ENCODE results near the gene TMF1.

Gene TMF1

DNA sequence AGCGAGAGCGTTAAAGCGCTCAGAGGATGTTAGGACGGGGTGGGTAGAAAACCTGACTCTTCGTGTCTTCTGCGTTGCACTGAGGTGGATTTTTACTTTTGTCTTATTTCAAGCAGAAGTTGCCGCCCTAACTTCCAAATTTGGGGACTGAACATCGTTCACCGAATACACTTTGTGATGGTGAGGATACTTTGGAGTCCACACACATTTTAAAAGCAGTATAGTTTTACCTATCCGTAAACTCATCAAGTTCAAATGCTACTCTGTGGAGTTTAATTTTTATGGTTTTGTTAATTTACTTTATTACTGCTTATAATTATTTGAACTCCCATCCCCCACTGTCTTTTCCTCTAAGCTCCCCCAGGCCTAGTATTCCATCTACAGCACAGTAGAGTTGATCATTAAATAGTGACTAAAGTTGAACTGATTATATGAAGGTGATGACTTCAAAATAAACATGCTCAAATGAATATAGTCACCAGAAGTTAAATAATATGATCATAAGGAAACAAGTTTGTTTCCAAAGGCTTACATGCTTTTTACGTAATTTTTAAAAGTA lies 38.0 kb downstream of the TMF1 start:
- DNase-seq (ENCODE audit: low read depth) = no peak

DNA sequence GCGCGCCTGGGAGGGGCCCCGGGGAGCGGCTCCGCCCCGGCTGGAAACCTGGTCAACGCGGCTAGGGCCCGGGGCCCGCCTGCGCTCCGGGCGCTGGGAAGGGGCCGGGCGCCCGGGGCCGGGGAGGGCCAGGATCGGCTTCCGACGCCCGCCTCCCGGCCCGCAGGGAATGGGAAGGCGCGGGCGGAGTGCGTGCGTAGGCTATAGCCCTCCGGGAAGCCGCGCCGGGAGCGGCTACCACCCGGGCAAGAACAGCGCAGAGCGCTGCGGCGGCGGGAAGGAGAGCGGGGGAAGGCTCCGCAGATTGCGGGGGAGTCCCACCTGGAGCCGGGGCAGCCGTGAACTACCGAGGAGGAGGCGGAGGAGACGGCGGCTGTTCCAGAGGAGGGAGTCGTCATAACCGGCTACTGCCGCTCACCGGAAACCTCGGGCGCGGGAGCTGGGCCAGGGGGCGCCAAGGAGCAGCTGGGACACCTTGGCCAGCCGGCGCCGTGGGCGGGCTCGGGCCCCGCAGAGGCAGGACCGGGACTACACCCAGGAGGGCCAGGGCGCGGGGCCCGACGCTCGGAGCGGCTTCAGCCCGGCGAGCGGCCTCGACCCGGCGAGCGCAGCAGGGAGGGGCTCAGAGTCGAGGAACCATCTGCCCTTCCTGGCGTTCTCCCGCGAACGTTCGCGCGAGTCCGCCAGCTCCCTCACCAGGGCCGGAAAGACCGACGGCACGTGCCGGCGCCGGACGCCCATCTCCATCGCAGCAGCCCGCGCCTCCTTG lies 38.7 kb downstream of the TMF1 start, which contains the start of gene EOGT:
Gene EOGT, minus strand, starts transcription at position 432 of the 769 bp plus-strand sequence. CDS start 3,838 bp downstream, outside the sequence.
- DNase-seq (ENCODE audit: low read depth) = peak; percentile 87

DNA sequence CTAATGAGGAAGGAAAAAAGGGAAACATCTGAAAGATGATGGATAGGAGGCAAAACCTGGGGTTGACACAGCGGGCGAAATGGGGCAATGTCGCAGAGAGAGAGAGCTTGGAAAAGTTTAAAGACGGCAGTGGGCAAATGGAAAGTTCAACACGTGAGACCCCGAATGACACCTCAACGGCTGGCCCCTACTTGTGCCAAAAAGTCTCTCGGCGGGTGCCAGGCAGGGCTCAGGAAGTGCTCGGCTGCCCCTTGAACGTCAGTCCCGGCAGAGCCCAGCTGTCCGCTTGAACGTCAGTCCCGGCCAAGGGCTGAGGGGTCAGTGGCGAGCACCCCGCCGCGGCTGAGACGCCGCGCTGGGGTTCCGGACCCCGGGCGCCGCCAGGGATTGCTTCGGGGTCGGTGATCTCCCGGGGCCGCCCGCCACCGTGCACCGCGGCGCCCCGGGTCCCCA lies 39.3 kb downstream of the TMF1 start:
- peak; percentile 65 for DNase-seq (ENCODE audit: low read depth)

DNA sequence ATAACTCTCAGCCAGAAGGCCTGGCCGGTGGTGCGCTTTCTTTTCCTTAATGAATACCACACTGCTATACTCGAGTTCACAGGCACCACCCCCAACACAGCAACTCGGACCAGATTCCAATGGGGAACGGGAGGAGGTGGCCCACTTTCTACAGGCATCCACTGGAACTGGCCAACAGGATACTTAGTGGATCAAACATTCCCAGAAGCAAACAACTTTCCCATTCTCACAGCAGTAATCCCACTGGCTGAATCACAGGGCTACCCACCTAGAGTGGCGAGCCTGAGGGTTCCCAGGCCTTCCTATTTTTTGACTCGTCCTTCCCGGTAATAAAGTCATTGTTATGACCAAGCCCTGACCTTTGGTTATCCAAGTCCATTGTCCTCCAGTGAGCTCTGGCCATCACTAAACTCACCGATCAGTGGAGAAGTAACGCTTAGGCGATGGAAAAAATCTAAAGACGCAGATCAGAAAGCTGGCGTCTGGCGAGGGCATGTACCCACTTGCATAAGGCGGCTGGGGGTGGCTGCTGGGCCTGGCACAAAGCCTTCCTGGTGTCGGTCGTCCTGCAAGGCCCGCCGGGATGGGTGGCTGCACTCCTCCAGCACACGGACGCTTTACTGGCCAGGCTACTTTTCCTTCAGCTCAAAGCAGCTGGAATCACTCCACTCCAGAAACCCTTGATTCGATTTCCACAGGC lies 39.9 kb downstream of the TMF1 start:
- DNase-seq (ENCODE audit: low read depth) = peak; percentile 92

DNA sequence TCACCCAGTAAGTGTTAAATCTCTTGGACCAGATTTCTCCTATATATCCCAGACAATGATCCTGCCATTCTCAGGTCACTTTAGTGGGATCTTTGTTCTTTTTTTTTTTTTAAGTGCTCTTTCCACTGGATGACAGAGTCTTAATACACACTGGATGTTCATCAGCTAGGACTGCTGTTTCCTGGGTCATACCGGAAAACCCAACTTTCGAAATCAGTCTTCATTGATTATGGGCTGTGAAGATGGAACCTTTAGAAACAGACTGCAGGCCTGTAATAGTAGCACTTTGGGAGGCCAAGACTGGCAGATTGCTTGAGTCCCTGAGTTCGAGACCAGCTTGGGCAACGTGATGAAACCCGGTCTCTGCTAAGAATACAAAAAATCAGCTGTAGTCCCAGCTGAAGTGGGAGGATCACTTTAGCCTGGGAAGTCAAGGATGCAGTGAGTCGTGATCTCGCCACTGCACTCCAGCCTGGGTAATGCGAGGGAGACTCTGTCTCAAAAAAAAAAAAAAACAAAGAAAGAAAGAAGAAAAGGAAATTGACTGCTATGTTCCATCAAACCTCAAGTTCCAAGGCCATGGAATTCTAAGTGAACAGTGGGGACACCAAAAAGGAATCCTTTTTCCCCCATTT lies 40.9 kb downstream of the TMF1 start:
- peak; percentile 71 for DNase-seq (ENCODE audit: low read depth)

DNA sequence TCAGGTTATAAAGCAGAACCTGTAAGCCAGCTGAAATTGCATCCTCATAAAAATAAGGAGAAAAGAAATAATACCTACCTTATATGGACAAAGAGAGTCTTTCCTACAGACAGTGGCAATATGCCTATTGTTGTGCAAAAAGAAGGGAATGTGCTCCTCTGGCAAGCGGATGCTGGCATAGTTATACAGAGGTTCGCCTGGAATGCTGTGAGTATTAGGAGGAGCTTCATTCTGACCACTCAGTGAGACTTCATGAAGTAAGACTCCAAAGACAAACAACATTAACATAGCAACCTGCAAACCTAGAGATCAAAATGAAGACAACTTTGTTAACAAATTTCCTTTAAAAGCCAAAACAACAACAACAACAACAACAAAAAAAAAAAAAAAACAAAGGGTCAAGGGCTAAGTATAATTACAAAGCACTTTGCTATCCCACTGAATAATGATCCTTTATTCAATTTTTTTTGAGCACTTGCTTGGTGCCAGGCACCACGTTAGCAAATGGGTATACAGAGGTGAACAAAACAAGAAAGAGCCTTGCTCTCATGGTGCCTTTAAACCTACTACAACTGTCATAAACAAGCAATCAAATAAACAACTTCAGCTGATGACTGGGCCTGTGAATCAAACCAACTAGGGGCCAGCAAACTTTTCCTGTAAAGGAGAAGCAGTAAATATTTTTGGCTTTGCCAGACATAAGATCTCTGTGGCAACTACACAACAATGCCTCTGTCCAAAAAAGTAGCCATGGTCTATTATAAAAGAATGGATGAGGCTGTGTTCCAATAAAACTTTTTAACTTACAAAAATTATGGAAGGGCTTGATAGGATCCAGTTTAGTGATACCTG lies 42.3 kb downstream of the TMF1 start:
- peak; percentile 96 for DNase-seq (ENCODE audit: low read depth)

DNA sequence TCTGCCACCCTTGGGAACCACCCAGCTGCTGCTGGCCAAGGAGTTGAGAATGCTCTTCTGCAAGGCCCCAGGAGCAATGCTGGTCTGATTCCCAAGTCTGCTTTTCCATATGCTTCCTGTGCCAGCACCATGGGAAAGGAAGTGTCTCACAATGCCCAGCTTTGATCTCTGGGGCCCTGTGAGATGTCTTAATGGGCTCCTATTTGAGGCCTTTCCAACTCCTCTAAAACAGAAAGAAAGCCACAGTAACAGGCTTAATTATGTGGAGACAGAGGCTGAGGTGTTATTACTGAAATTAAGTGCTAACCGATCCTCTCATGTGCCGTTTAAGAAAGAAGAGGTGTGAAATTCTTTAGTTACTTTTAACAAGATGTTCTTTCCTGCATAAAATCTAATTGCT lies 43.2 kb downstream of the TMF1 start:
- DNase-seq (ENCODE audit: low read depth) = peak; percentile 53

DNA sequence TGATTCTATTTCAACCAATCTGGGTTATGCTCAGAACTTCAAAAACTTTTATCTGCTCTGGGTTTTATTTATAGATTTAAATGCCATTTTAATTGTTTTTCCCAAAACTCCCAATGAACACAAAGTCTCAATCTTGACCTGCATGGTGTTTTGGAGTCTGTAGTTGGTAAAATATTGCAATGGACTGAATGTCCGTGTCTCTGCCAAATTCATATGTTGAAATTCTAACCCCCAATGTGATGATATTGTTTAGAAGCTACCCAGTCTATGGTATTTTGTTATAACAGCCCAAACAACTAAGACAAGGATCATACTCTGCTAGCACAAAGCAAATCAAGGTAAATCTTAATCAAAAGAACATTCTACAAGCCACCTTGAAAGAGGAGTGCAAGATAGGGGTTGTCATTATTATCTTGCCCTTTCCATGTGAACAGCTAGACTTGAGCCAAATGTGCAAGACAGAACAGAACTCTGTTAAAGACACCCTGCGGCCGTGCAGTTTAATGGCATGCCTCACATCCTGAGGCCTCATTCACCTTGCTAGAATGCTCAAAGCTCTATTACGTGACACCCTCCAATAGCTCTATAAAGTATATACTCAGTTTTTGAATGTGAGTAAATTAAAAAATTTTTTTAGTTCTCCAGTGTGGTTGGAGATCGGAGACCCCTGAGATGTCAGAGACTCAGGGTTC lies 46.2 kb downstream of the TMF1 start:
- no peak for DNase-seq (ENCODE audit: low read depth)

DNA sequence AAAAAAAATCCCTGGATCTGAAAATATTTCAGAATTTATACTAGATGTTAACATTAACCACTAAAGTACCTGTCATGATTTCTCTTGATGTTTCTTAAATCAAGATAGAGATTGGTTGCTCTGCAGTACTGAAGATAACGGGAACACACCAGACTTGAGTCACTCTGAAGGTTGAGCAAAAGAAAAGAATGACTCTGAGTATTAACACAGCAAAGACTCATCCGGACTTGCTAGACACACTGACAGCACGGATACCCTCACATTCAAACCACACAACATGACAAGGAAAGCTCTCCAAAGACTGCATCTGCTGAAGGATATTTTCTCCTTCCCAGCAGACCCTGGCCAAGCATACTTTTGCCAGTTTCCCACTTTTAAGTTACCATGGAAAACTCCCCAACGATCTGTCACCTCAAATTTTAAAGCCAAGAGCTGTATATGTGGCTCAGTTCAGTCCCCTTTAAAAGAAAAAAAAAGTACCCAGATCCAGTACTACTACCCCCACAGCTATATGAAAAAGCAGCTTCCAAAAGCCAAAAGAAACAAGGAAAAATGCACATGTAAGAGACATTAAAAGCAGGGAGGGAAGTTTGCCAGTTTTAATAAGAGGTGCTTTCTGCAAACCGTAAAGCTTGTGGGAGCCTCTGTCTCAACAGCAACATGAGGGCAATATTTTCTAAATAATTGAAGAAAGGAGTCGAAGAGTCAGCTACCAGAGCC lies 46.9 kb downstream of the TMF1 start:
- peak; percentile 46 for DNase-seq (ENCODE audit: low read depth)

DNA sequence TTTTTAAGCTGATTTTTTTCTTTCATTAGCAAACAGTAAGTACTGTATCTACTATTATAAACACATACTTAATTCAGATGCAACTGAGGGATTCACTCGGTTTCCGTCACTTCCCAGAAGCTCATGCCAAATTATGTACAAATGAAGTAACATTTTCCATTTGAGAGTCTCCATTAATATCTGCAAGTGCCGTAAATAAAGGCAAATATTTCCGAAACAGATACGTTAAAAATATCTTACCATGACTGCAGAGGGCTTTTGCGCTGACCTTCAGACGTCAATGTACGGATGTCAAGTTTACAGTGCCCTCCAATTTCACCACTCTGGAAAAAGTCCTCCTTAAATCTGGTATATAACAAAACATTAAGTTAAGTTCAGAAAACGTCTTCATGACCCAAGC lies 48.0 kb downstream of the TMF1 start:
- DNase-seq (ENCODE audit: low read depth) = no peak

DNA sequence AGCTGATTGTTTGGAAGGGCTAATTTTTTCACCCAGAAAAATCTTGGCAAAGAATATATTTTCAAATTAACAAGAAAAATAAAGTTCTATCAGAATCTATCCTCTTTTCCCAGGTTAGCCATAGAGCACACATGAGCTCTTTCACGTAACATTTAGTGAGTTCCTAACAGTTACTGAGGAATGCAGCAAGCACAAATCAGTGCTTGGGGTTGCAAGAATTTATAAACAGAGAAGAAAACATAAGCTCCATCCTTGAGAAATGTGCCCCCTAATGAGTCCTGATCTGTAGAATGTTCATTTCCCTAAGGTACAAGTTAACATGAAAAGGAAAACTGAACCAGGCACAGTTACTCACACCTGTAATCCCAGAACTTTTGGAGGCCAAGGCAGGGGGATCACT lies 52.5 kb downstream of the TMF1 start:
- peak; percentile 54 for DNase-seq (ENCODE audit: low read depth)

DNA sequence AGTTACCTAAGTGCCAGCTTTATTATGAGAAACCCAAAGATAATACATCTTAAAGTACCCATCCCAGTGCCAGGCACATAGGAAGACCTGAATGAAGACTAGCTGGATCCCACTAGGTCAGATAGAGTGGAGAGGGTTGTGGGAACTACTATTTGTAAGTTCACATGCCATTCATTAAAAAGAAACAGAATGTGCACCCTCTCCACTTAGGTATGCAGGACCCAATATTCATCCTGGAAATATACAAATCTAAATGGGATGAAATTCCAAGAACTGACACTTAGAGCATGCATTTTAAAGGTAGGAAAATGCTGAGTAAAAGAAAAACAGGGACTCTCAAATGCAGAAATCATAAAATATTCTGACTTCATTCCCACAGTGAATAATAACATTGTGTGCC lies 53.0 kb downstream of the TMF1 start:
- DNase-seq (ENCODE audit: low read depth) = peak; percentile 45

DNA sequence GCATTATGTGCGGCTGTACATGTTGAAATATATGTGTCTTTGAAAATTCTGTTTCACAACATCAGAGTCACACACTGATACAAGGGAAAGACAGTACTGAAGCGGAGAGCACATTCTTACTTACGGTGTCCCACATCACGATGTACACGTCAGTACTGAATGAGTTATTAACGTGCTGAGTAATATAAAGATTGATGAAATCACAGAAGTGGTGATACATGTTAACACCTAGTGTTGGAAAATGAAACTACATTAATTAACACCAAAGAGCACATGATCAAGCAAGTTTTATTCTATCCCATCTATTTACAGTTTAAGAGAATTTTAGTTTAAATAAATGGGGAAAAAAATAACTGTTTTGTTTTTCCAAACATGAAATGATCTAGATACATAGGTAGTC lies 54.2 kb downstream of the TMF1 start:
- DNase-seq (ENCODE audit: low read depth) = no peak

DNA sequence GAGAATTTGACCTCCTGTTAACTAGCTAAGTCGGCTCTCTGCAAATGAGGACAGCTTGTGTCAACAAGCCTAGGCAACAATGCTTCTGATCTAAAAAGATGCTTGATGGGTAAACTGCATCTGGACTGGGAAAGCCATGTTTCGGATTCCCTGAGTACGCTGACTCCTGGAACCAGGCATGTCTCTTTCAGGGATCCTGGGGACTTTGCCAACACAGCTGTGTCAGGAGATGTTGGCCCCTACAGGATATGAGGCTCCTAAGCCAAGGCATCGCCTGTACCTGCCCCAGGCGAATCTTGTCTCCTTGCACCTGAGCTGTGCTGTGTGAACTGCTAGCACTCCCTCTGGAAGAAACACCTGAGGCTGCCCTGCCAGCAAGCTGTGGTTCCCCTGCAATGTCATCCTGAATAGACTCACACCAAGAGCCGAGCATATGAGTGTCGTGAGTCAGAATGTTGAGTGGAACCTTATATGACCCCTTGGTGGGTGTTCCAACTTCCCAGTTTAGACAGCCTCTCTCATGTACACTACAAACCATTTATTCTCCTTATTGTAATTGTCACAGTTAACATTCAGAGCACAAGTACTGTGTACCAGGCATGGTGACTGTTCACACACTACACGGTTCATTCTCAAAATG lies 55.7 kb downstream of the TMF1 start:
- peak; percentile 20 for DNase-seq (ENCODE audit: low read depth)

DNA sequence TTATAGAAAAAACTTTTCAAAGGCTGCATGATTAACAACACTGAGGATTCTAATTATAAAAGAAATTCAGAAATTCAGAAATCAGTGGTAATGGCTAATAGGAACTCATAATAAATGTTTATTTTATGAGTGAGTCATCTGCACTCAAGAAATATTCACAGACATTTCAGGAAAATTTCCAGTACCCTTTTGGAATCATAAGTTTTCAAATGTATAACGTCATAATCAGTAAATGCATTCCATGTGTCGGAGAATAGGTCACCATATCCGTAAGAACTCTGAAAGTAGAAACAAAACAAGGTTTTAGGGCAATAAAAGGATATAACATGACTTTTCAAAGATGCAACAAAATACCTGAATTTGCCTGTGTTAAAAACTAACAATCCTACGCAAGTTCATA lies 63.4 kb downstream of the TMF1 start:
- DNase-seq (ENCODE audit: low read depth) = peak; percentile 82

DNA sequence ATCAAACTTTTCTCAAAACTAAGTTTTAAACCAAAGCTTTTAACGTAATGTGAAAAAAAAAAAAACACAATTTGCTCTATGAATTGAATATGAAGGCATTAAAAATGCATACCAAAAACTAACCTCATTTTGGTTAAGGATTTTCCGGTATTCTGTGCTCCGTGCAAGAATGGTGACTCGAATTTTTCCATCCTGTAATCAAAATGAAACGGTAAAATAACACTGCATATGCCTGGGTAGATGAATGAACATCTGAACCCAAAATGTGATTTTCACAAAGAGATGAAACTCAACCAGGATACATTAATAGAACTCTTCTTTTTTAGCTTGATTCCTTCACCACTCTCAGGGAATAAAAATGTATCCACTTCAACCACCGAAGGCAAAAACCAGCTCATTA lies 64.8 kb downstream of the TMF1 start:
- no peak for DNase-seq (ENCODE audit: low read depth)

DNA sequence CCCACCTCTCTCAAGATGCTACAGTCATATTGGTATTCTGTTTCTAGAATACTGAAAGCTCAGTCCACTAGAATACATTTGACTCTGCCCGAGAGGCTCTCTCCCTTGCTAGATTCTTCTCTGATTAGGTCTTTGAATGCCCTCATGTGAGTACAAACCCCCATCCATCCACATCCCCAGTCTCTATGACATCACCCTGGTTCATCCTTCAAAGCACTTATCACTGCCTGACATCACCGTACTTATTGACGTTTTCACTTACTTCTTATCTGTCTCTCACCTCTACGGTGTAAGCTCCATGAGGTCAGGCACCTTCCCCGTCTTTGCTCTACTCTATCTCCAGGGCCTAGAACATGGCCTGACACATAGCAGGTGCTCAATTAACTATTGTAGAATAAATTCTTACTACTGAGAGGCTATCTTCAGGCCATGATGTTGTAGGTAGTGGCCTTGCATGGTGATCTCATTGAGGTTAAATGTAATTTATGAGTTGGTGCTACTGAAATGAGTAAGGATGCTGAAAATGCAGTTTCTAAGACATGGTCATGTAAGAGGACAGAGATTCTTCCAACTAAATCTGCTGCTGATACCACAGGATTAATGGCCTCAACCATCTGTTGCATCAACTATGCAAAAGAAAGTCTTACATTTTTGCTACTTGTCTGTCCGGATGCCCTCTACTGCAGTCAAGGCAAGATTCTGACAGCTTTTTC lies 65.5 kb downstream of the TMF1 start:
- no peak for DNase-seq (ENCODE audit: low read depth)

DNA sequence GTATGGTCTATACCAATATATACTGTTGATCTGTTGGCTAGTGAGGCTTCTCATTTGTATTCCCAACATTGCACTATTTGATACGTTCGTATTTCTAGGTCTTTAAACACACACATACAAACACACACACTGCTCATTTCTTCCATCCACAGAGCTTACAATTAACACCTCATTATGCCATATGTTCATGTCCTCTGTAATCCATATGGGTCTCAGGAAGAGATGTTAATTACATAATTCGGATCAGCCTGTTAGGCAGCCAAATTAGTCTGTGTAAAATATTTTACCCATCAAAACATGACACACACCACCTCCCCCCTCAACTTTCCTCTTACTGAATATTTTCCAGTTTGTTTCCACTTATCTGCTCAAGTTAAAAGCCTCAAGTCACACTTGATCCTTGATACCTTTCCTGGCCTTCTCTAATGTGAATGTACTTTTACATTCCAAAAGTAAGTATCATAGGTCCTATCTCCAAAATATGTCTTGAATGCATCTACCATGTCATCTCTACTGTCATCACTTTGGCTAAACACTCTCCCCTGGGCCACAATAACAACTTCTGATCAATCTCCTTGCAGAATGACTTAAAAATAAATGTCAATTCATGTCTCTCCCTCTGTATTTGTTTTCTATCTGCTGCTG lies 66.9 kb downstream of the TMF1 start:
- peak; percentile 32 for DNase-seq (ENCODE audit: low read depth)

All from EH (cell line).